HG03378 (cell line): Measurements from ENCODE around the gene STK39.
"Not testable (repeated sequence)": the region's sequence is repeated elsewhere in the genome, so short reads cannot be mapped to it uniquely, and the experiment has no call there.

Experiments
- ATAC-seq: cut with Tn5 transposase; IDR thresholded peaks from one replicate; pipeline ENCODE4 v1.9.1; 2021; ENCODE audit warnings: mild to moderate bottlenecking, moderate library complexity; ENCODE audit not compliant: unreplicated experiment

Gene STK39

DNA sequence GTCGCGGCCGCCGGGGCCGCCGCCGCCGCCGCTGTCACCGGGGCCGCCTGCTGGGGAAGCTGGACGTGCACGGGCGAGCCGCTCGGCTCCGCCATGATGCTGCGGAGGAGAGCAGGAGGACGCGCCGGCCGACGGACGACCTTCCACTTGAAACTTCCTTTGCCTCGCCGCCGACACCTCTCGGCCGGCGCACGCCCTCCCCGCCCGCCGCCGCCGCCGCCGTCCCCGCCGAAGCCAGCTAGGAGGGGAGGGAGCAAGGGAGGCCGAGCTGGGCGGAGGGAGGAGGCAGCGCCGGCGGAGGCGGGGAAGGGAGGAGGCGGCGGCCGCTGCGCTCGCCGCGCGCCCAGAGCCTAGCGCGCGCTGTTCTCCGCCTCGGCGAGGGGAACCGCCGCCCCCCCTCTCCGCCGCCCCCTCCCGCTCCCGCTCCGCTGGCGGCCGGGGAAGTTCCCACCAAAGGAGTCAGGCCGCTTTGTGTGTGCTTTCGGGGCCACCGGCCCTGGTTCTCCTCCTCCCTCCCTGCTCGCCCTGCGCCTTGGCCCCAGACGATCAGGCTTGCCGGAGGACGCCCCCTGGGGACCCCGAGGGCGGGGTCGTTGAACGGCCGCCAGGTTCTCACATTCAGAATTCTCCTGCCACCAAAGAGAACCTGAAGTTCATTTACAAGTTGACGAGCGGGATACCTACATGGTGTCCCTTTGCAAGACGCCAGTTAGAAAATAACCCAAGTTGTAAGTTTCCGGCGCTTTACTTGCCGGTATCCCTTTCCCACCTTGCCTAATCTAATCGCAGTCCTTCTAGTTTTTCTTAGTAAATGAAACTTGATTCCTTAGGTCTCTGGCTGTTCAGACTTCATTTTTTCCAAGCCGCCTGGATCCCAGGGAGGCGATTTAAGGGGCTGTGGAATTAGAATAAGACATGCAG, at the start of gene STK39:
Gene STK39 (minus strand): TSS at position 255 of the 921 bp plus-strand sequence. CDS start 160 bp downstream, at position 95.
- ATAC-seq, result peak; percentile 58

GRCh38 chr2:168295051-168295450, 47.7 kb upstream of the STK39 start:
- no peak for ATAC-seq

DNA sequence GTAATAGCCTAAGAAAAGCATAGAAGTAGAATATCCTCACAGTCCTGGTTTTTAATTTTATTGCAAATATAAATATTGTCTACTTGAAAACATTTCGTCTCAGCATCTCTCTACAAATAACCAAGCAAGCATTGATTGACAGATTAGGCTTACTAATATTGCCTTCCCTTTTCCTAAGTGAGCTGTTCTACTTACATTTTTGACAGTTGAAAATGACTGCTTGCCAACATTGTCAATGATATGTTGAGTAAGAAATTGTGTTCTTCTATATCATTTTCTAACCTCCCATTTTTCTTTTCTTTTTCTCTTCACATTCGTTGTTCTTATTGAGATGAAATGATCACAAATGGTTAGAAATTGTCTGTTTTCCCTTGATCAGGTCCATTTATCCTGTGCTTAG, 47.0 kb upstream of the STK39 start:
- no peak for ATAC-seq

- no peak for ATAC-seq
Observed at GRCh38 chr2:168293766-168294165, 46.4 kb upstream of the STK39 start.

DNA sequence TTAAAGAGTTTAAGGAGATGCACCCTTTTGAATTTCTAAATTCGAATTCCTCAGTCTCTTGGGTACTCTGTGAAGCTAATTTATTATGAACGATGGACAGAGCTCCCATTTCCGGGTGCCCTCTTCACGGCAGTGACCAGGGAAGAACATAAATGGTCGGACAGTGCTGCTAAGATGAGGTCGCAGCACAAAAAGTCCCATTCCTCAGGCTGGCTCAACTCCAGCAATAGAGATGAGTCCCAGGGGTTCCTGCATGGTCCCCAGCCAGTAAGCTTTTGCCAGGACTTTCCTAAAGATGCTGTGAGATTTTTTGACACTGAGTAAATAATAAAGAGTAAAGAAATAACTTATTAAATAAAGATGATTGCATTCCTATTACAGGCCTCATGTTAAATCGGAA, 43.0 kb upstream of the STK39 start:
- no peak for ATAC-seq

- ATAC-seq, result no peak
Observed at GRCh38 chr2:168289880-168290279, 42.5 kb upstream of the STK39 start.

DNA sequence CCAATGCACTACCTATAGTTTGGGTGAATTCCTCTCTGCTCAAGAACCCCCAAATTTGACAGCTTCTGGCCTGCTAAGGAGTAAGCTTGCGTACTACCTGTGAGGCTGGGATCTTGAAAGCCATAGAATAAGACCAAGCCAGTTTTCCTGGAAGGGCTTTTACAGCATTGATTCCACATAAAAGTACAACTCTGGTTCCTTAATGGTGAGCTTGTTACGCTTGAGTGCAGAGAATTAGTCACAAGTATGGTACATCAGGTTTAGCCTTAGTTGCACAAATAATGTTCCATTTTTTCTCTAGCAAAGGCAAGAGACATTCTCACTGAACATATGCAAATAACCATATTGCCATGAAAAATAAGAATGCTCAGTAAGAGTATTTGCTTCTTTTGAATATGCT, 39.1 kb upstream of the STK39 start:
- ATAC-seq, result no peak

DNA sequence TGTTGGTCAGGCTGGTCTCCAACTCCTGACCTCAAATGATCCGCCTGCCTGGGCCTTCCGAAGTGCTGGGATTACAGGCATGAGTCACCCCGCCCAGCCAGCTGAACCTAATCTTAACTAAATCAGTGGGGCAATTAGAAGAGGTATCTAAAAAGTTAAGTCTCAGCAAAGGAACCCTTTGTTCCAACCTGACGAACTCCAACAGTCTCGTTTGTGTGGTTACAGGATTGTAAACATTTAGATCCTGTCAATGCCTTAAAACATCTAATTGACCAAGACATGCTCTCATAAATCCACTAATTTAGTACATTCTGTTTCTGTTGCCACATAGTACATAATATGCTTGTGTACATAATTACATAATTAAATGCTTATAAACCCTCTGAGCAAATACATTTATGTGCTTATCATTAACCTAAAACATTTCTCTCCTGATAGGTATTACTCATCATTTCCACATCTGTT, 31.1 kb upstream of the STK39 start:
- no peak for ATAC-seq

DNA sequence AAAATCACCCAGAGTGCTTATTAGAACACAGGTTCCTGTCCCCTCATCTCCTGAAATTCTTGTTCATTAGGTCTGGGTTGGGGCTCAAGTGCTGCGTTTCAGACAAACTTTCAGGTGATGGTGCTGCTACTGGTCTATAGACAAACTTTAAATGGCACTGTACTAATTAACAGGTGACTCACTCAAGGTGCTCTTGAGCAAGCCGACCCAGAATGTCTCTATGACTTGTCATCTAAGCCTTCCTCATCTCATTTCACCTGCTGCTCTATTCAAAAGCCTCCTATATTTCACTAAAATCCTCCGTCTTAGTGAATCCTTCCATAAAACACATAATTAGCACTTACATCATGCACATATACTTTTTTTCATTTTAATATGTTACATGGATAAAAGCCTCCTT, 29.9 kb upstream of the STK39 start:
- no peak for ATAC-seq

GRCh38 chr2:168272225-168272624, 24.8 kb upstream of the STK39 start:
- no peak for ATAC-seq

DNA sequence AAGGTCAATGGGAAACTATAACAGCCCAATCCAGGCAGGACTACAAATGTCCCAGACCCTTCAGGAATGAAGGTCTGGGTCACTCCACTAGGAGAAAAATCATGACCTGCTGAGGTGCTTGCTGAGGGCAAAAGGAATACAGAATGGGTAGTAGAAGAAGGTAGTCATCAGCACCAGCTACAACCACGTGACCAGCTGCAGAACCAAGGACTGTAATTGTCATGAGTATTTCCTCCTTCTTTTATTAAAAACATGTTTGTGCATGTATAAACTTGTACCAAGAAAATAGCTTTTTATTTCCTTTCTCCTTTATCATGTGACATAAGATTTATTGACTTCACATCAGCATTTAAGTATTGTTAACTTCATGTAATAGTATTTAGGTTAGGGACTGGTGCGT, 15.5 kb upstream of the STK39 start:
- not testable (repeated sequence) for ATAC-seq

DNA sequence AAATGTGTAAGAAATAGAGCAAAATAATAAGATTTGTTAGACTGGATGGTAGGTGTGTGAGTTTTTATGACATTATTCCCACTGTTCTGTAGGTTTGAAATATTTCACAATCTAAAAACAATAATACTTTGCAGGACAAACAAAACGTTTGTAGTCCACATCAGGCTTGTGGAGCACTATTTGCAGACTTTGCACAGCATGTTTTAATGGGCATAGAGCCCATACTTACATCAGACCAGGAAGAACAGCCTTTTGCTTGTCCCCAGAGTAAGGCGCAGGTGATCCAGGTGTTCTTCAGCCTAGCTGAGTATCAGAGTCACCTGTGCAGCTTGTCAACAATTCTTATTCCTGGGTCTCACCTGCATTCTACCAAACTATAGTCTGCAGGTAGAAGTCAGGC, 9.1 kb upstream of the STK39 start:
- ATAC-seq, result no peak

DNA sequence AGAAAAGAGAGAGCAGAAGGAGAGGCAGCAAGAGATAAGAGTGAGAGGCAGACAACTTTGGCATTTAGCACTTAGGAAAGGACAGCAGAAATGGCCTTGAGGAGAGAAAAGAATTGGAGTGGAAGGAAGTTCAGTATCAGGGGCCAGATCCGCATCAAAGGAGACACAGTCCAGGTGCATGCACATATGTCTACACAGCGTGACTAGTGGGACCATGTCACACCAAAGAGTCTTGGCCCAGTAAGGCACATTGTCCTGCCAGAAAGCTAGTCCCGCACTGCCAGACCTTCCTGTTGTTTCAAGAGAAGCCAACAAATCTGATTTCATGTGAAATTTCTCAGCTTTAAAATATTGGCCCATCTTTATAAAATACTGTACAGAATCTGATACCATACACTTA, 8.5 kb upstream of the STK39 start:
- ATAC-seq, result no peak

- ATAC-seq, result no peak
Observed at GRCh38 chr2:168255103-168255502, 7.7 kb upstream of the STK39 start.

GRCh38 chr2:168254158-168254935, 7.0 kb upstream of the STK39 start:
- ATAC-seq, result no peak

- ATAC-seq, result no peak
Observed at GRCh38 chr2:168253379-168253778, 6.0 kb upstream of the STK39 start.

DNA sequence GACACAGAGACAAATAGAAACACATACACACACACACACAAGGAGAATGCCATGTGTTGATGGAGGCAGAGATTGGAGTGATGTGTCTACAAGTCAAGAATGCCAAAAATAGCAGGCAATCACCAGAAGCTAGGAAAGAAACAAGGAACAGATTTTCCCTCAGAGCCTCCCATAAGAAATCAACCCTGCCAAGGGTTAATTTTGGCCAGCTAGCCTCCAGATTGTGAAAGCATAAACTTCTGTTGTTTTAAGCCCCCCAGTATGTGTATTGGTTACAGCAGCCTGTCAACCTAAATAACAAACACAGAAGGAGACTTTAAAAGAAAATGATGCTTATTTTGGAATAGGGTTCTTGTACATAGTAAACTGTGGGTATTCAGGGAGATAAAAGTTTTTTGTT, 5.6 kb upstream of the STK39 start:
- no peak for ATAC-seq

- peak; percentile 57 for ATAC-seq
Observed at GRCh38 chr2:168246483-168247340, 683 bp downstream of the STK39 start.

DNA sequence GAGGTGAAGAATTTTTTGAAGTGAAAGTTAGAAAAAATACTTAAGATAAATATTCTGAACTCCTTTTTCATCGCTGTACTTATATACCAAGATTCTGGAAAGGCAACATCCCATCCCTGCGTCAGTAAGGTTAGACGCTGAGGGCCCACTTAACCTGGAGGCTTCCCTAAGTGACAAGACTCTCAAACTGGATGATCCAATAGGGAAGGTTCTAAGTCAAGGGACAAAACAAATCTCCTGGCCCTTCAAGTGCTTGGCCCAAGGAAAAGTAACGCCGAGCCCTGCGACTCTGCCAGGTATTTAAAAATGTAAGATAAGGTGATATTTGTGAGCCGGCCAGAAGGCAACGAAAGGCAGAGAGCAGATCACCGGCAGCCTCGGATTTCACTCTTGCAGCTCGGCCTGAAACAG, 1.3 kb downstream of the STK39 start:
- no peak for ATAC-seq

DNA sequence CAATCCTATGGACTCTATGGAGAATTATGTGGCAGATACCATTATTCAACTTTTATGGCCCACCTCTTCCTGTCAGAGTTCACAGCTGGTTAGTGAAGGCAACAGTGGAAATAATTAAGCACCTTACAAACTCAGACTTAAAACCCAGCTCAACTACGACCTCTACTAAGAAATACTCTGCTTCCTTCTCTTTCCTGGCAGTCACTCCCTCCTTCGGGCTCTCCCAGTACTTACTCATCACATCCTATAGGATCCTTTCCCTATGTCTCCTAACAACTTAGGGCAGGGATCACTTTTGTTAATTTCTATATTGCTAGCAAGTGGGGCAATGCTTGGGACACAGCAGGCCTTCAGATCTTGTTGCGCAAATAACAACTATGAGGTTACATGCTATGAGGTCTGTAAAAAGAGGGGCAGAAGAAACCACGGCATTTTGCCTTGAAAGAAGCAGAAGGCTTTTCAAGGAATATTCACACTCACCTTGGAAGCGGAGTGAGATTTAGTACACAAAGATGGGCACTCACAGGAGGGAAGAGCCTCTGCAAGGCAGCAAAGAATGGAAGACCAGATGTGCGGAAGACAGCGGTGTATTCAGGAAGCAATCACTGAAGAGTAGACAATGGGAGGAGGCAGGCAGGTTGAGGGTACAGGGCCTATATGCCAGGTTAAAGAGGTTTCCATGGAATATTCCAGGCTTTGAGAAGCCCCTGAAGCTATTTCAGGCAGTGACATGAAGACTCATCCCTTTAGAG, 2.1 kb downstream of the STK39 start:
- ATAC-seq, result no peak
